Thyroid gland (tissue), 4 donors: ENCODE data around the gene PPARGC1A. TPM values are rescaled to one million over a fixed set of nuclear protein-coding genes. Genes with fewer than 3 reads are reported as not detected.
A peak's percentile ranks its signal among the peaks of the same experiment; 100 is the strongest.

Experiments
- DNase-seq, 2 donors: peaks; one replicate each; pipeline ENCODE4 v3.0.0-alpha.2; 2019
- H3K27ac ChIP-seq, 3 donors: fragments of 200-600 bp; sonication (generic); 1 replicate in 2 of 3; 2 replicates in 1 of 3; pipeline ENCODE4 v1.5.1; 2016 to 2019; ENCODE audit warnings: mild to moderate bottlenecking in 1 of 3, moderate library complexity in 1 of 3
- H3K27me3 ChIP-seq: fragments of 200-600 bp; sonication (generic); one replicate; pipeline ENCODE4 v1.5.1; 2019
- H3K36me3 ChIP-seq, 2 donors: fragments of 200-600 bp; sonication (generic); one replicate each; pipeline ENCODE4 v1.5.1; 2016 to 2019
- H3K4me1 ChIP-seq, 2 donors: fragments of 200-600 bp; sonication (generic); one replicate each; pipeline ENCODE4 v1.5.1; 2017 to 2019
- H3K4me3 ChIP-seq, 3 donors: fragments of 200-600 bp; sonication (generic); replicated peaks in 1 of 3; 1 replicate in 2 of 3; 2 replicates in 1 of 3; pipeline ENCODE4 v1.5.1; 2016; ENCODE audit warnings: mild to moderate bottlenecking in 1 of 3
- H3K9me3 ChIP-seq: fragments of 200-600 bp; sonication (generic); one replicate; pipeline ENCODE4 v1.5.1; 2017
- CTCF ChIP-seq, 6 experiments: fragments of 200-600 bp in 3 of 6; fragments of 450-650 bp in 3 of 6; sonication (generic) in 3 of 6; IDR thresholded peaks; one replicate each; pipeline ENCODE4 v1.5.1; 2016 to 2019; ENCODE audit warnings: antibody characterized with exemption in 6 of 6, mild to moderate bottlenecking in 2 of 6, inconsistent platforms in 1 of 6, moderate library complexity in 1 of 6
- POLR2A ChIP-seq, 2 donors: fragments of 450-650 bp; IDR thresholded peaks; one replicate each; pipeline ENCODE4 v1.6.1; 2017; ENCODE audit warnings: antibody characterized with exemption in 2 of 2, mild to moderate bottlenecking in 2 of 2, moderate library complexity in 1 of 2
- WGBS, 2 donors: methylation state at CpG; one replicate each; pipeline ENCODE4 v1.1.5; 2017; 5-methylcytosine and 5-hydroxymethylcytosine counted together
- intact Hi-C: fragments of 100-400 bp; cut with DNase I; formaldehyde crosslinking; loops from one replicate; pipeline ENCODE4 v1.15.1; 2023
- total RNA-seq, 4 donors: library from RNA; depleted of rRNA; stranded (reverse); fragments of >200 nt; gene quantifications; one replicate each; pipeline ENCODE4 v1.2.3, GENCODE V29; 2016

The PPARGC1A gene
- total RNA-seq, 4 donors from 2014 or later: 58.5 to 128 (median 96.2) TPM

GRCh38 chr4:23911675-23912455 is 22.0 kb upstream of the PPARGC1A start:
- Histone ChIP-seq H3K4me3 (no peak overlapping the region), H3K9me3 (no peaks in the 10 kb centered on the region), H3K27ac (no peak overlapping the region), H3K27me3 (no peaks in the 10 kb centered on the region), H3K36me3 (no peaks in the 10 kb centered on the region), H3K4me1 (no peaks in the 10 kb centered on the region)
- no peak for DNase-seq
- intact Hi-C loops: no loop called here
- no peak for TF ChIP-seq CTCF (IDR thresholded peaks at IDR 0.05)
- no peak for TF ChIP-seq POLR2A (IDR thresholded peaks at IDR 0.05)
- WGBS, 2 donors: 94 to 96% methylated on average over 2 of the region's 2 CpGs

GRCh38 chr4:23909671-23910070 is 19.8 kb upstream of the PPARGC1A start:
- WGBS, 2 donors: 70 to 72% methylated on average over 1 of the region's 1 CpG
- TF ChIP-seq CTCF (IDR thresholded peaks at IDR 0.05): no peak
- TF ChIP-seq POLR2A (IDR thresholded peaks at IDR 0.05): no peak
- peaks cover 5 to 7% of the 10 kb centered on the region in 2 donors for H3K4me1 ChIP-seq
- no peaks in the 10 kb centered on the region for H3K27me3 ChIP-seq
- no peaks in the 10 kb centered on the region for H3K36me3 ChIP-seq
- no peak overlapping the region for H3K4me3 ChIP-seq
- DNase-seq: no peak
- H3K27ac ChIP-seq: no peak overlapping the region
- H3K9me3 ChIP-seq: no peaks in the 10 kb centered on the region
- intact Hi-C loops: no loop called here

- Histone ChIP-seq H3K27me3 (no peaks in the 10 kb centered on the region), H3K9me3 (no peaks in the 10 kb centered on the region), H3K4me3 (no peak overlapping the region), H3K36me3 (no peaks in the 10 kb centered on the region), H3K4me1 (peaks cover 5 to 7% of the 10 kb centered on the region in 2 donors), H3K27ac (no peak overlapping the region)
- intact Hi-C loops: no loop called here
- 81 to 89% methylated on average over 3 of the region's 3 CpGs for WGBS, 2 donors
- no peak for TF ChIP-seq CTCF (IDR thresholded peaks at IDR 0.05)
- no peak for TF ChIP-seq POLR2A (IDR thresholded peaks at IDR 0.05)
- no peak for DNase-seq
Observed at GRCh38 chr4:23906839-23907238, 17.0 kb upstream of the PPARGC1A start.

- H3K27ac ChIP-seq: peak overlapping the region; percentile 14 to 86 (median 59)
- H3K4me1 ChIP-seq: peaks cover 13% of the 10 kb centered on the region in 2 donors
- no peaks in the 10 kb centered on the region for H3K36me3 ChIP-seq
- no peak overlapping the region for H3K4me3 ChIP-seq
- no peak for TF ChIP-seq CTCF (IDR thresholded peaks at IDR 0.05)
- peak in 1 of 2 donors; percentile 28 for TF ChIP-seq POLR2A (IDR thresholded peaks at IDR 0.05)
- DNase-seq: peak; percentile 79 to 86
- WGBS, 2 donors: 40 to 44% methylated on average over 5 of the region's 5 CpGs
- intact Hi-C loops: no loop called here
- H3K9me3 ChIP-seq: no peaks in the 10 kb centered on the region
- no peaks in the 10 kb centered on the region for H3K27me3 ChIP-seq
Observed at GRCh38 chr4:23904639-23905071, 14.8 kb upstream of the PPARGC1A start.

- H3K27me3 ChIP-seq: no peaks in the 10 kb centered on the region
- no peaks in the 10 kb centered on the region for H3K36me3 ChIP-seq
- H3K27ac ChIP-seq: peak overlapping the region; percentile 11 to 86 (median 14)
- peaks cover 14 to 15% of the 10 kb centered on the region in 2 donors for H3K4me1 ChIP-seq
- 67 to 76% methylated on average over 7 of the region's 7 CpGs for WGBS, 2 donors
- TF ChIP-seq POLR2A (IDR thresholded peaks at IDR 0.05): peak in 1 of 2 donors; percentile 11
- TF ChIP-seq CTCF (IDR thresholded peaks at IDR 0.05): no peak
- no peak overlapping the region for H3K4me3 ChIP-seq
- intact Hi-C loops: no loop called here
- DNase-seq: no peak
- no peaks in the 10 kb centered on the region for H3K9me3 ChIP-seq
Observed at GRCh38 chr4:23903859-23904438, 14.1 kb upstream of the PPARGC1A start.
